Nephron (organoid): ENCODE measurements around the gene NRBF2.
A peak's percentile ranks its signal among the peaks of the same experiment; 100 is the strongest.

Experiments used
- H3K27ac Mint-ChIP-seq, 3 experiments: 2 replicates each; pipeline ENCODE4 v1.8.0; 2020; ENCODE audit warnings: mixed read lengths in 3 of 3, mild to moderate bottlenecking in 2 of 3, moderate library complexity in 1 of 3
- H3K27me3 Mint-ChIP-seq: 2 replicates; pipeline ENCODE4 v1.8.0; 2021; ENCODE audit warnings: low read depth, mild to moderate bottlenecking, moderate library complexity, mixed read lengths
- H3K36me3 Mint-ChIP-seq: 2 replicates; pipeline ENCODE4 v1.8.0; 2020; ENCODE audit warnings: low read depth, mixed read lengths
- H3K4me1 Mint-ChIP-seq: 2 replicates; pipeline ENCODE4 v1.8.0; 2020; ENCODE audit warnings: mixed read lengths
- H3K4me3 Mint-ChIP-seq, 3 experiments: 2 replicates each; pipeline ENCODE4 v1.8.0; 2020; ENCODE audit warnings: mild to moderate bottlenecking in 3 of 3, mixed read lengths in 3 of 3, moderate library complexity in 2 of 3
- H3K9me3 Mint-ChIP-seq: 2 replicates; pipeline ENCODE4 v1.8.0; 2020; ENCODE audit warnings: mixed read lengths
- CTCF ChIP-seq, 3 experiments: fragments of 200-600 bp; sonication (generic); IDR thresholded peaks; one replicate each; pipeline ENCODE4 v1.5.0; 2021; ENCODE audit warnings: antibody characterized with exemption in 3 of 3; ENCODE audit not compliant: unreplicated experiment in 3 of 3

NRBF2 gene

GRCh38 chr10:63116452-63117072 lies 16.6 kb upstream of the NRBF2 start:
- Mint-ChIP-seq H3K4me3 (no peak overlapping the region), H3K9me3 (no peaks in the 10 kb centered on the region), H3K4me1 (peaks cover 30% of the 10 kb centered on the region), H3K36me3 (no peaks in the 10 kb centered on the region), H3K27ac (no peak overlapping the region), H3K27me3 (no peaks in the 10 kb centered on the region)
- TF ChIP-seq CTCF (IDR thresholded peaks at IDR 0.05; ENCODE audit: unreplicated experiment in 3 of 3) = no peak

GRCh38 chr10:63119041-63119440 lies 14.1 kb upstream of the NRBF2 start:
- no peak for TF ChIP-seq CTCF (IDR thresholded peaks at IDR 0.05; ENCODE audit: unreplicated experiment in 3 of 3)
- Mint-ChIP-seq H3K9me3 (peaks cover 2% of the 10 kb centered on the region), H3K27me3 (no peaks in the 10 kb centered on the region), H3K4me1 (peaks cover 23% of the 10 kb centered on the region), H3K27ac (no peak overlapping the region), H3K4me3 (no peak overlapping the region), H3K36me3 (no peaks in the 10 kb centered on the region)

GRCh38 chr10:63120554-63120953 lies 12.6 kb upstream of the NRBF2 start:
- Mint-ChIP-seq H3K27ac (peak overlapping the region; percentile 24 to 72 (median 50)), H3K4me3 (no peak overlapping the region), H3K9me3 (peaks cover 2% of the 10 kb centered on the region), H3K27me3 (peaks cover 4% of the 10 kb centered on the region), H3K36me3 (no peaks in the 10 kb centered on the region), H3K4me1 (peaks cover 12% of the 10 kb centered on the region)
- no peak for TF ChIP-seq CTCF (IDR thresholded peaks at IDR 0.05; ENCODE audit: unreplicated experiment in 3 of 3)

GRCh38 chr10:63123727-63124362 lies 9.3 kb upstream of the NRBF2 start:
- H3K27ac Mint-ChIP-seq = no peak overlapping the region
- peaks cover 5% of the 10 kb centered on the region for H3K4me1 Mint-ChIP-seq
- no peak for TF ChIP-seq CTCF (IDR thresholded peaks at IDR 0.05; ENCODE audit: unreplicated experiment in 3 of 3)
- peaks cover 2% of the 10 kb centered on the region for H3K9me3 Mint-ChIP-seq
- peaks cover 4% of the 10 kb centered on the region for H3K27me3 Mint-ChIP-seq
- H3K4me3 Mint-ChIP-seq = no peak overlapping the region
- no peaks in the 10 kb centered on the region for H3K36me3 Mint-ChIP-seq

- H3K27me3 Mint-ChIP-seq = peaks cover 4% of the 10 kb centered on the region
- H3K36me3 Mint-ChIP-seq = no peaks in the 10 kb centered on the region
- peaks cover 3% of the 10 kb centered on the region for H3K4me1 Mint-ChIP-seq
- no peak overlapping the region for H3K4me3 Mint-ChIP-seq
- TF ChIP-seq CTCF (IDR thresholded peaks at IDR 0.05; ENCODE audit: unreplicated experiment in 3 of 3) = no peak
- H3K9me3 Mint-ChIP-seq = peaks cover 2% of the 10 kb centered on the region
- peak overlapping the region in 1 of 3 experiments; percentile 23 for H3K27ac Mint-ChIP-seq
These were observed 7.7 kb upstream of the NRBF2 start for GRCh38 chr10:63125459-63125858.

- Mint-ChIP-seq H3K27ac (no peak overlapping the region), H3K4me1 (no peaks in the 10 kb centered on the region), H3K36me3 (peaks cover 3% of the 10 kb centered on the region), H3K9me3 (peaks cover 14% of the 10 kb centered on the region), H3K27me3 (peaks cover 9% of the 10 kb centered on the region), H3K4me3 (no peak overlapping the region)
- TF ChIP-seq CTCF (IDR thresholded peaks at IDR 0.05; ENCODE audit: unreplicated experiment in 3 of 3) = no peak
These were observed 4.7 kb upstream of the NRBF2 start for GRCh38 chr10:63128443-63128842.
